Measurements from ENCODE around the gene BMPER. TPM values are rescaled to one million over a fixed set of nuclear protein-coding genes. Genes with fewer than 3 reads are reported as not detected.

The BMPER gene
- total and polyA plus RNA-seq, 2 of the 8 experiments (the other 6 are each of a cell fraction or from before 2014, with no cell fraction given), result 0.33 to 0.69 TPM

GRCh38 chr7:33919449-33919848 lies 14.1 kb downstream of the BMPER start:
- CTCF ChIA-PET (ENCODE audit: partially characterized antibody), result no interaction called here
- TF ChIP-seq SP1 (IDR thresholded peaks at IDR 0.05; ENCODE audit: low read depth, low read length) (no peak), NANOG (IDR thresholded peaks at IDR 0.05; ENCODE audit: insufficient read depth, low read depth, low read length, poor library complexity, severe bottlenecking) (no peak), E2F6 (IDR thresholded peaks at IDR 0.05) (no peak), HDAC6 (IDR thresholded peaks at IDR 0.05; ENCODE audit: low read depth, low read length) (no peak), HDAC2 (IDR thresholded peaks at IDR 0.05; ENCODE audit: borderline replicate concordance in 1 of 2, low read depth in 2 of 2, low read length in 2 of 2) (no peak), EZH2 (IDR thresholded peaks at IDR 0.05; ENCODE audit: low read depth, low read length, severe bottlenecking) (no peak), ATF2 (IDR thresholded peaks at IDR 0.05; ENCODE audit: low read length) (no peak), BCL11A (IDR thresholded peaks at IDR 0.05; ENCODE audit: low read depth in 2 of 2, low read length in 2 of 2) (no peak), POLR2AphosphoS5 (IDR thresholded peaks at IDR 0.05; ENCODE audit: low read depth, low read length) (no peak), GABPA (IDR thresholded peaks at IDR 0.05; ENCODE audit: borderline replicate concordance, insufficient read depth, low read length) (no peak), PHF8 (conservative IDR thresholded peaks at IDR 0.05; ENCODE audit: low read depth, low read length) (no peak), GTF2F1 (IDR thresholded peaks at IDR 0.05; ENCODE audit: borderline replicate concordance, low read depth, low read length) (no peak)

More at GRCh38 chr7:33919449-33919848, 14.1 kb downstream of the BMPER start:
- Histone ChIP-seq H3K23ac (ENCODE audit: insufficient read length) (no peak overlapping the region), H3K4me3 (ENCODE audit: extremely low read depth in 1 of 4, insufficient read depth in 2 of 4, low read depth in 3 of 4, low read length in 4 of 4) (no peak overlapping the region), H2BK20ac (ENCODE audit: low read length) (no peak overlapping the region), H3K56ac (replicated peaks; ENCODE audit: insufficient read length, low read depth, low read length) (no peak overlapping the region), H3K23me2 (ENCODE audit: low read depth, low read length) (no peaks in the 10 kb centered on the region), H2AFZ (ENCODE audit: low read length) (no peak overlapping the region), H3K27me3 (replicated peaks in 1 of 4; ENCODE audit: control insufficient read depth in 3 of 4, extremely low read depth in 1 of 4, insufficient read depth in 3 of 4, low read length in 3 of 4) (no peaks in the 10 kb centered on the region), H3K4ac (replicated peaks; ENCODE audit: insufficient read length, low read depth, low read length) (no peak overlapping the region), H3K9me3 (ENCODE audit: insufficient read depth in 2 of 2, low read depth in 1 of 2, low read length in 1 of 2) (no peaks in the 10 kb centered on the region), H4K20me1 (replicated peaks in 1 of 2; ENCODE audit: control insufficient read depth in 1 of 2, insufficient read depth in 2 of 2, low read length in 2 of 2) (no peaks in the 10 kb centered on the region), H3K4me1 (replicated peaks in 1 of 4; ENCODE audit: control insufficient read depth in 3 of 4, insufficient read depth in 4 of 4, low read length in 3 of 4) (no peaks in the 10 kb centered on the region), H3K18ac (ENCODE audit: extremely low read depth, low read length) (no peak overlapping the region), H4K91ac (replicated peaks; ENCODE audit: insufficient read length, low read length) (no peak overlapping the region), H2BK12ac (ENCODE audit: low read depth, low read length) (no peak overlapping the region), H3K14ac (ENCODE audit: insufficient read length) (no peak overlapping the region), H3K36me3 (ENCODE audit: control insufficient read depth in 2 of 4, insufficient read depth in 4 of 4, low read length in 3 of 4) (no peaks in the 10 kb centered on the region), H3K27ac (ENCODE audit: low read depth, low read length) (no peak overlapping the region), H2AK5ac (ENCODE audit: low read depth, low read length) (no peak overlapping the region), H2BK120ac (replicated peaks; ENCODE audit: low read depth, low read length) (no peak overlapping the region), H3K4me2 (ENCODE audit: insufficient read depth in 1 of 2, low read depth in 2 of 2, low read length in 2 of 2) (no peak overlapping the region), H3K79me1 (ENCODE audit: low read depth, low read length) (no peaks in the 10 kb centered on the region), H3K79me2 (ENCODE audit: control insufficient read depth in 1 of 2, insufficient read depth in 2 of 2, low read length in 2 of 2) (no peaks in the 10 kb centered on the region), H2BK15ac (ENCODE audit: low read length) (no peak overlapping the region), H4K5ac (ENCODE audit: insufficient read length, low read depth, low read length) (no peak overlapping the region), H2BK5ac (ENCODE audit: low read depth, low read length) (no peak overlapping the region), H4K8ac (ENCODE audit: extremely low read depth, insufficient read depth, low read length) (no peak overlapping the region), H3K9ac (replicated peaks in 1 of 4; ENCODE audit: extremely low read depth in 1 of 4, low read depth in 3 of 4, low read length in 3 of 4) (no peak overlapping the region)
- DNase-seq (ENCODE audit: low read depth in 1 of 2, low spot score in 2 of 2) (no peak), FAIRE-seq (no peak)
- POLR2A ChIA-PET (ENCODE audit: partially characterized antibody), result no interaction called here

Data from H1 (cell line).